ENCODE data around the gene MROH9.
A peak's percentile ranks its signal among the peaks of the same experiment; 100 is the strongest.

Gene MROH9

DNA sequence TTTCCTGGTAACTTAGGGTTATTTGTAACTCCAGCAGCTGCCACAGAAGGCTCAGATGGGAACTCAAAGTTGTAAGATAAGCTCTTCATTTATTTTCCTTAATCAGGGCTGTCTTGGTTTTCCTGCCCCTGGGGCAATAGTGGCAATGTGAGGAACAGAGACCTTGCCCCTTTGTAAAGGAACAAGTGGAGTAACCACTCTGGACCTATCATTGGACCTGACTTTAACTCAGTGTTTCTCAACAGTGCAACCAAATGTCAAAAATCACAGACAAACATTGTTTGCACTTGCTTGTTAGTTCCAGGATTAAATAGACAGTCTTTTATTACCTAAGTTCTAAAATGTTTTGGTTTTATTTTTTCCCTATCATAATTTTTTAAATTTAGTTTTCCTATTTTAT is 152.6 kb downstream of the MROH9 start:
- TF ChIP-seq CTCF (conservative IDR thresholded peaks at IDR 0.05; ENCODE audit: low read depth, low read length) = no peak
- H3K4me3 ChIP-seq (ENCODE audit: low read depth, low read length) = no peak overlapping the region
- DNase-seq (ENCODE audit: low read depth) = no peak

DNA sequence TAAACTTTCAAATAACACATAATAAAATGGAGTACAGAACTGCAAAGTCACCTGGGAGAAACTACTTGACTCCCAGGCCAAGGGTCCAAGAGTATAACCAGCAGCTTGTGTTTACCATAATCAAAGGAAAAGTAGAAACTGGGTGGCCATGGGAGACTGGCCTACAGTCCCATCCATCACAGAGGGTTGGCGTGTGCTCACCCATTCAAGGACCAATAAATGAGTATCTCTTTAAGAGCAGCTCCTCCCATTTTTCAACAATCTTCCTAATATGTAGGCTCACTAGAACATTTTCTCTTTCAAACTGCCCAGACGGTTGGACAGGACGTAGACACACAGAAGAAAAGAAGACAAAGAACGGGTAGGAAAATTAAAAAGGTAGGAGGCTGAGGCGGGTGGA is 155.3 kb downstream of the MROH9 start, which contains the start of gene FMO3:
Gene FMO3 (plus strand): TSS at position 302 of the 400 bp plus-strand sequence. CDS start 1,754 bp downstream, outside the sequence.
- H3K4me3 ChIP-seq (ENCODE audit: low read depth, low read length) = no peak within 1 kb of the TSS
- no peak for DNase-seq (ENCODE audit: low read depth)
- no peak for TF ChIP-seq CTCF (conservative IDR thresholded peaks at IDR 0.05; ENCODE audit: low read depth, low read length)

GRCh38 chr1:171103862-171104261 is 168.5 kb downstream of the MROH9 start:
- no peak for TF ChIP-seq CTCF (conservative IDR thresholded peaks at IDR 0.05; ENCODE audit: low read depth, low read length)
- DNase-seq (ENCODE audit: low read depth) = no peak
- H3K4me3 ChIP-seq (ENCODE audit: low read depth, low read length) = no peak overlapping the region

DNA sequence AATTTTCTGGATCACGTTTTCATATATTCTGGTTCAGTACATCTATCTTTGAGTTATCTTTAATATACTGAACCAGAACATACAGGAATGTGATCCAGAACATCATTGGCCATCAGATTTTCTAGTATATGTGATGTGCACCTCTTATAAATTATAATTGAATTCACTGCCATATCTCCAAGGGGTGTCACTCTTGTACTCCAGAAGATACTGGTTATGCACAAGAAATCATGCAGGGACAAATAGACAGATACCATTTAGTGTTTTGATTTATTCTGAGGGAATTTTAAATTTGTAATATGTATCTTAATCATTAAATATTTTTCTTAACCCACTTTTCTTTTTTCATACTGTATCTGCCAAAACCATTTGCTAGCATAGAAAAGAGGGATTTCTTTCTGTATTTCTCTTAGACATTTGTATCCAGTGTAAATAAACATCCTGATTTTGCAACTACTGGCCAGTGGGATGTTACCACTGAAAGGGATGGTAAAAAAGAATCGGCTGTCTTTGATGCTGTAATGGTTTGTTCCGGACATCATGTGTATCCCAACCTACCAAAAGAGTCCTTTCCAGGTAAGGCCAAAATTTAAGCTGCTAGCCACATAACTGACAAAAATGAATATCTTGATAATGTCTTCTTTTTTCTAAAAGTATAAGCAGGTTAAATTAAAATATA is 172.1 kb downstream of the MROH9 start:
- peak; percentile 44 for DNase-seq (ENCODE audit: low read depth)
- no peak overlapping the region for H3K4me3 ChIP-seq (ENCODE audit: low read depth, low read length)
- no peak for TF ChIP-seq CTCF (conservative IDR thresholded peaks at IDR 0.05; ENCODE audit: low read depth, low read length)

DNA sequence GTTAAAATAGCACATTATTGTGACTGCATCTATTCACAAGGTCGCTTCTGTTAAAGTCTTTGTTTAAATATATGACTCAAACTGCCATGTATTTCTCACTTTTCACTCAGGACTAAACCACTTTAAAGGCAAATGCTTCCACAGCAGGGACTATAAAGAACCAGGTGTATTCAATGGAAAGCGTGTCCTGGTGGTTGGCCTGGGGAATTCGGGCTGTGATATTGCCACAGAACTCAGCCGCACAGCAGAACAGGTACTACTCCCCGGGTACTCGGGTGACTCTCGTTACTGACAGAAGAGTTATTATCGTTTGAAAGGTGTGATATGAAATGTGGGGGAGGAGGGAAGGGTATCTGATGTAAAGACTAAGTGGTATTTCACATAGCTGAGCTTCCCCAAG is 172.6 kb downstream of the MROH9 start:
- no peak for TF ChIP-seq CTCF (conservative IDR thresholded peaks at IDR 0.05; ENCODE audit: low read depth, low read length)
- DNase-seq (ENCODE audit: low read depth) = no peak
- H3K4me3 ChIP-seq (ENCODE audit: low read depth, low read length) = no peak overlapping the region

- H3K4me3 ChIP-seq (ENCODE audit: low read depth, low read length) = no peak overlapping the region
These were observed 174.6 kb downstream of the MROH9 start for GRCh38 chr1:171109966-171110365.

More at GRCh38 chr1:171109966-171110365, 174.6 kb downstream of the MROH9 start:
- no peak for TF ChIP-seq CTCF (conservative IDR thresholded peaks at IDR 0.05; ENCODE audit: low read depth, low read length)
- DNase-seq (ENCODE audit: low read depth) = no peak
